ENCODE data around the gene PTPRM.

PTPRM gene

GRCh38 chr18:7746106-7746505, 179.0 kb downstream of the PTPRM start:
- H3K4me3 ChIP-seq (replicated peaks in 1 of 2; ENCODE audit: low read depth in 2 of 2, low read length in 2 of 2), result no peak overlapping the region
- DNase-seq (ENCODE audit: low read depth in 2 of 2), result no peak
- TF ChIP-seq CTCF (IDR thresholded peaks at IDR 0.05; ENCODE audit: low read depth, low read length), result no peak

- no peak for DNase-seq (ENCODE audit: low read depth in 2 of 2)
- TF ChIP-seq CTCF (IDR thresholded peaks at IDR 0.05; ENCODE audit: low read depth, low read length), result no peak
- no peak overlapping the region for H3K4me3 ChIP-seq (replicated peaks in 1 of 2; ENCODE audit: low read depth in 2 of 2, low read length in 2 of 2)
Observed at GRCh38 chr18:7748251-7749007, 181.3 kb downstream of the PTPRM start.

- no peak for TF ChIP-seq CTCF (IDR thresholded peaks at IDR 0.05; ENCODE audit: low read depth, low read length)
- H3K4me3 ChIP-seq (replicated peaks in 1 of 2; ENCODE audit: low read depth in 2 of 2, low read length in 2 of 2), result no peak overlapping the region
- DNase-seq (ENCODE audit: low read depth in 2 of 2), result no peak
Observed at GRCh38 chr18:7749008-7749405, 181.9 kb downstream of the PTPRM start.

- DNase-seq (ENCODE audit: low read depth in 2 of 2), result peak; percentile 22 to 60
- H3K4me3 ChIP-seq (replicated peaks in 1 of 2; ENCODE audit: low read depth in 2 of 2, low read length in 2 of 2), result no peak overlapping the region
- TF ChIP-seq CTCF (IDR thresholded peaks at IDR 0.05; ENCODE audit: low read depth, low read length), result no peak
Observed at GRCh38 chr18:7749510-7749981, 182.4 kb downstream of the PTPRM start.

- TF ChIP-seq CTCF (IDR thresholded peaks at IDR 0.05; ENCODE audit: low read depth, low read length), result no peak
- DNase-seq (ENCODE audit: low read depth in 2 of 2), result no peak
- H3K4me3 ChIP-seq (replicated peaks in 1 of 2; ENCODE audit: low read depth in 2 of 2, low read length in 2 of 2), result no peak overlapping the region
Observed at GRCh38 chr18:7750095-7750663, 183.1 kb downstream of the PTPRM start.

- no peak for DNase-seq (ENCODE audit: low read depth in 2 of 2)
- H3K4me3 ChIP-seq (replicated peaks in 1 of 2; ENCODE audit: low read depth in 2 of 2, low read length in 2 of 2), result no peak overlapping the region
- TF ChIP-seq CTCF (IDR thresholded peaks at IDR 0.05; ENCODE audit: low read depth, low read length), result no peak
Observed at GRCh38 chr18:7750966-7751365, 183.8 kb downstream of the PTPRM start.
